H1 (cell line): ENCODE measurements around the gene WIPI1. TPM values are rescaled to one million over a fixed set of nuclear protein-coding genes. Genes with fewer than 3 reads are reported as not detected.

ENCODE experiments used
- BACH1 ChIP-seq: IDR thresholded peaks from 2 replicates; pipeline ENCODE4 v1.6.1; 2012; ENCODE audit warnings: low read length, improper control_type of control experiment
- CHD7 ChIP-seq: fragments of 300-600 bp; sonication (generic); IDR thresholded peaks from 2 replicates; pipeline ENCODE4 v1.7.1; 2012; ENCODE audit warnings: low read length, moderate library complexity, mild to moderate bottlenecking, inconsistent platforms; ENCODE audit not compliant: insufficient replicate concordance
- EP300 ChIP-seq, 2 experiments: IDR thresholded peaks; 1 replicate in 1 of 2; 2 replicates in 1 of 2; pipeline ENCODE4 v1.6.1; 2011 to 2012; ENCODE audit warnings: low read depth in 2 of 2, low read length in 2 of 2, mild to moderate bottlenecking in 2 of 2, borderline replicate concordance in 1 of 2, inconsistent platforms in 1 of 2, moderate library complexity in 1 of 2
- YY1 ChIP-seq: IDR thresholded peaks from 2 replicates; pipeline ENCODE4 v1.6.1; 2011; ENCODE audit warnings: low read depth, mild to moderate bottlenecking, low read length
- polyA plus RNA-seq, 7 experiments: library from polyadenylated mRNA; depleted of rRNA in 3 of 7; stranded (reverse) in 5 of 7; unstranded in 2 of 7; fragments of >200 nt in 5 of 7; fragments of 200-250 nt in 2 of 7; gene quantifications; 1 replicate in 5 of 7; 2 replicates in 1 of 7; 4 replicates in 1 of 7; pipeline versions ENCODE4 v1.2.1 to v1.2.3, GENCODE V29; 2011 to 2013; ENCODE audit warnings: missing spikeins in 2 of 7, mixed read lengths in 2 of 7
- total RNA-seq: library from RNA; stranded (reverse); fragmentation: NEBNext Ultra II Directional; extraction: Animal tissue kit (Norgen Biotek cat#: 25700); gene quantifications from 2 replicates; pipeline ENCODE4 v1.2.1, GENCODE V29; 2021

Gene WIPI1
- total and polyA plus RNA-seq, 2 of the 8 experiments (the other 6 are each of a cell fraction or from before 2014, with no cell fraction given): 16.6 to 17.4 TPM

- TF ChIP-seq CHD7 (no peak), BACH1 (no peak), EP300 (IDR thresholded peaks at IDR 0.05; ENCODE audit: borderline replicate concordance in 1 of 2, low read depth in 2 of 2, low read length in 2 of 2) (no peak), YY1 (no peak)
Observed at GRCh38 chr17:68480885-68481284, 23.6 kb upstream of the WIPI1 start (continued).
